H1 (cell line): ENCODE measurements around the gene SPRED1. TPM values are rescaled to one million over a fixed set of nuclear protein-coding genes. Genes with fewer than 3 reads are reported as not detected.

Experiments
- CTCF ChIA-PET: fragments of 300-600 bp; sonication (Branson Sonifier 250); formaldehyde crosslinking; loops from one replicate; lab custom pipeline; 2021; ENCODE audit not compliant: partially characterized antibody; lab: Charles Lee
- POLR2A ChIA-PET: fragments of 300-600 bp; sonication (Branson Sonifier 250); formaldehyde crosslinking; loops from one replicate; lab custom pipeline; 2021; ENCODE audit warnings: inconsistent platforms; ENCODE audit not compliant: partially characterized antibody; lab: Charles Lee
- DNase-seq, 2 experiments: peaks; one replicate each; pipeline versions ENCODE4 v3.0.0 to v3.0.0-alpha.2; 2010 to 2022; ENCODE audit warnings: low spot score in 2 of 2, low read depth in 1 of 2, mixed read lengths in 1 of 2
- FAIRE-seq: peaks from 2 replicates; lab custom pipeline; 2011; peaks lifted over from hg19 to GRCh38; lab: Jason Lieb, UNC
- H2AFZ ChIP-seq: 2 replicates; pipeline ENCODE4 v1.8.1; 2012; ENCODE audit warnings: low read length, inconsistent platforms
- H2AK5ac ChIP-seq: 2 replicates; pipeline ENCODE4 v1.6.1; 2013; ENCODE audit warnings: low read depth, low read length
- H2BK120ac ChIP-seq: replicated peaks from 2 replicates; pipeline ENCODE3; 2013; ENCODE audit warnings: low read depth, low read length, inconsistent platforms
- H2BK12ac ChIP-seq: 2 replicates; pipeline ENCODE4 v1.6.1; 2013; ENCODE audit warnings: low read depth, low read length
- H2BK15ac ChIP-seq: 2 replicates; pipeline ENCODE4 v1.6.1; 2013; ENCODE audit warnings: low read length
- H2BK20ac ChIP-seq: 2 replicates; pipeline ENCODE4 v1.6.1; 2013; ENCODE audit warnings: low read length
- H2BK5ac ChIP-seq: 2 replicates; pipeline ENCODE4 v1.6.1; 2013; ENCODE audit warnings: low read depth, low read length
- H3K14ac ChIP-seq: 2 replicates; pipeline ENCODE4 v1.6.1; 2013; ENCODE audit warnings: inconsistent platforms; ENCODE audit not compliant: insufficient read length
- H3K18ac ChIP-seq: 2 replicates; pipeline ENCODE4 v1.6.1; 2013; ENCODE audit warnings: low read length; ENCODE audit errors: extremely low read depth
- H3K23ac ChIP-seq: 2 replicates; pipeline ENCODE4 v1.6.1; 2013; ENCODE audit warnings: inconsistent platforms; ENCODE audit not compliant: insufficient read length
- H3K23me2 ChIP-seq: 2 replicates; pipeline ENCODE4 v1.6.1; 2013; ENCODE audit warnings: low read depth, low read length
- H3K27ac ChIP-seq: 2 replicates; pipeline ENCODE4 v1.6.1; 2011; ENCODE audit warnings: low read depth, low read length, inconsistent platforms
- H3K27me3 ChIP-seq, 4 experiments: replicated peaks in 1 of 4; 1 replicate in 1 of 4; 2 replicates in 3 of 4; pipeline versions ENCODE4 v1.6.1 to v1.8.1; 2011 to 2013; ENCODE audit warnings: low read length in 3 of 4, mild to moderate bottlenecking in 3 of 4, inconsistent platforms in 2 of 4, mixed read lengths in 2 of 4, moderate library complexity in 1 of 4; ENCODE audit not compliant: control insufficient read depth in 3 of 4, insufficient read depth in 3 of 4; ENCODE audit errors: extremely low read depth in 1 of 4
- H3K36me3 ChIP-seq, 4 experiments: 2 replicates each; pipeline versions ENCODE4 v1.6.1 to v1.8.1; 2011 to 2013; ENCODE audit warnings: mild to moderate bottlenecking in 4 of 4, low read length in 3 of 4, moderate library complexity in 2 of 4, control low read depth in 1 of 4, inconsistent platforms in 1 of 4; ENCODE audit not compliant: insufficient read depth in 4 of 4, control insufficient read depth in 2 of 4
- H3K4ac ChIP-seq: replicated peaks from 2 replicates; pipeline ENCODE3; 2013; ENCODE audit warnings: low read length, low read depth, mixed read lengths, inconsistent platforms; ENCODE audit not compliant: insufficient read length
- H3K4me1 ChIP-seq, 4 experiments: replicated peaks in 1 of 4; 1 replicate in 1 of 4; 2 replicates in 3 of 4; pipeline versions ENCODE4 v1.6.1 to v1.8.1; 2011 to 2013; ENCODE audit warnings: low read length in 3 of 4, inconsistent platforms in 2 of 4, mixed read lengths in 1 of 4; ENCODE audit not compliant: insufficient read depth in 4 of 4, control insufficient read depth in 3 of 4
- H3K4me2 ChIP-seq, 2 experiments: 2 replicates each; pipeline versions ENCODE4 v1.6.1 to v1.8.1; 2011 to 2013; ENCODE audit warnings: low read depth in 2 of 2, low read length in 2 of 2, control low read depth in 1 of 2, inconsistent platforms in 1 of 2, mild to moderate bottlenecking in 1 of 2; ENCODE audit not compliant: insufficient read depth in 1 of 2
- H3K4me3 ChIP-seq, 4 experiments: fragments of 200-600, 300-600 bp in 1 of 4; sonication (generic), shearing (Covaris generic), sonication (Bioruptor Twin) in 1 of 4; 2 replicates each; pipeline versions ENCODE4 v1.5.1 to v1.8.1; 2011 to 2016; ENCODE audit warnings: low read length in 4 of 4, low read depth in 3 of 4, control low read depth in 2 of 4, inconsistent platforms in 2 of 4, mild to moderate bottlenecking in 2 of 4, mixed read lengths in 1 of 4, moderate library complexity in 1 of 4; ENCODE audit not compliant: insufficient read depth in 2 of 4; ENCODE audit errors: extremely low read depth in 1 of 4
- H3K56ac ChIP-seq: replicated peaks from 2 replicates; pipeline ENCODE3; 2013; ENCODE audit warnings: low read depth, mild to moderate bottlenecking, mixed read lengths, low read length, inconsistent platforms; ENCODE audit not compliant: insufficient read length
- H3K79me1 ChIP-seq: 2 replicates; pipeline ENCODE4 v1.6.1; 2013; ENCODE audit warnings: low read depth, low read length, control low read depth
- H3K79me2 ChIP-seq, 2 experiments: 2 replicates each; pipeline versions ENCODE4 v1.6.1 to v1.8.1; 2012 to 2013; ENCODE audit warnings: low read length in 2 of 2, mild to moderate bottlenecking in 2 of 2, inconsistent platforms in 1 of 2; ENCODE audit not compliant: insufficient read depth in 2 of 2, control insufficient read depth in 1 of 2
- H3K9ac ChIP-seq, 4 experiments: replicated peaks in 1 of 4; 1 replicate in 1 of 4; 2 replicates in 3 of 4; pipeline versions ENCODE4 v1.6.1 to v1.8.1; 2011 to 2013; ENCODE audit warnings: low read depth in 3 of 4, low read length in 3 of 4, control low read depth in 2 of 4, mild to moderate bottlenecking in 2 of 4, moderate library complexity in 2 of 4, inconsistent platforms in 1 of 4; ENCODE audit errors: extremely low read depth in 1 of 4
- H3K9me3 ChIP-seq, 2 experiments: 2 replicates each; pipeline versions ENCODE4 v1.6.1 to v1.8.1; 2012 to 2013; ENCODE audit warnings: mild to moderate bottlenecking in 2 of 2, moderate library complexity in 2 of 2, control low read depth in 1 of 2, inconsistent platforms in 1 of 2, low read depth in 1 of 2, low read length in 1 of 2, mixed read lengths in 1 of 2; ENCODE audit not compliant: insufficient read depth in 2 of 2
- H4K20me1 ChIP-seq, 2 experiments: replicated peaks in 1 of 2; 2 replicates each; pipeline versions ENCODE3 to v1.8.1; 2011 to 2013; ENCODE audit warnings: inconsistent platforms in 2 of 2, low read length in 2 of 2, mild to moderate bottlenecking in 1 of 2; ENCODE audit not compliant: insufficient read depth in 2 of 2, control insufficient read depth in 1 of 2
- H4K5ac ChIP-seq: 2 replicates; pipeline ENCODE4 v1.6.1; 2013; ENCODE audit warnings: low read length, low read depth, mixed read lengths, inconsistent platforms; ENCODE audit not compliant: insufficient read length
- H4K8ac ChIP-seq: 2 replicates; pipeline ENCODE4 v1.8.0; 2013; ENCODE audit warnings: mild to moderate bottlenecking, moderate library complexity, low read length, inconsistent platforms; ENCODE audit not compliant: insufficient read depth; ENCODE audit errors: extremely low read depth
- H4K91ac ChIP-seq: replicated peaks from 2 replicates; pipeline ENCODE3; 2013; ENCODE audit warnings: low read length, mixed read lengths, inconsistent platforms; ENCODE audit not compliant: insufficient read length
- CEBPB ChIP-seq: IDR thresholded peaks from 2 replicates; pipeline ENCODE4 v1.6.1; 2012; ENCODE audit warnings: low read depth, low read length
- CREB1 ChIP-seq: IDR thresholded peaks from 2 replicates; pipeline ENCODE4 v1.6.1; 2012; ENCODE audit warnings: inconsistent platforms
- EZH2 ChIP-seq: fragments of 200-600 bp; sonication (generic); IDR thresholded peaks from 2 replicates; pipeline ENCODE4 v1.7.1; 2012; ENCODE audit warnings: low read depth, mild to moderate bottlenecking, moderate library complexity, low read length, inconsistent platforms; ENCODE audit not compliant: severe bottlenecking
- RAD21 ChIP-seq, 2 experiments: IDR thresholded peaks in 1 of 2; conservative IDR thresholded peaks in 1 of 2; 2 replicates each; pipeline ENCODE4 v1.6.1; 2011; ENCODE audit warnings: low read depth in 2 of 2, low read length in 2 of 2, improper control_type of control experiment in 1 of 2, inconsistent platforms in 1 of 2, mild to moderate bottlenecking in 1 of 2, moderate library complexity in 1 of 2
- RFX5 ChIP-seq: IDR thresholded peaks from 2 replicates; pipeline ENCODE4 v1.6.1; 2011; ENCODE audit warnings: low read depth, low read length, improper control_type of control experiment, borderline replicate concordance
- RNF2 ChIP-seq: fragments of 200-900, 300-1000 bp; sonication (generic); IDR thresholded peaks from 2 replicates; pipeline ENCODE4 v1.7.1; 2016; ENCODE audit warnings: borderline replicate concordance, low read depth, mild to moderate bottlenecking, antibody characterized with exemption, low read length; ENCODE audit not compliant: poor library complexity, severe bottlenecking; ENCODE audit errors: missing control alignments
- SRF ChIP-seq: IDR thresholded peaks from 2 replicates; pipeline ENCODE4 v1.6.1; 2011; ENCODE audit warnings: mild to moderate bottlenecking, low read depth, low read length, moderate library complexity
- TBP ChIP-seq: IDR thresholded peaks from 2 replicates; pipeline ENCODE4 v1.6.1; 2011; ENCODE audit warnings: low read depth, low read length, improper control_type of control experiment
- ZNF274 ChIP-seq: IDR thresholded peaks from 2 replicates; pipeline ENCODE4 v1.7.0; 2012; ENCODE audit warnings: low read length, borderline replicate concordance; ENCODE audit errors: extremely low read depth
- WGBS, 2 experiments: shearing (Covaris generic) in 1 of 2; methylation state at CpG; one replicate each; pipeline versions ENCODE4 v1.1.6 to v1.1.7; 2013 to 2015; ENCODE audit warnings: low lambda C conversion rate in 2 of 2, mixed read lengths in 2 of 2, inconsistent platforms in 1 of 2, low coverage in 1 of 2, missing lambda C conversion rate in 1 of 2; ENCODE audit not compliant: insufficient replicate concordance in 2 of 2, insufficient coverage in 1 of 2, insufficient read length in 1 of 2; ENCODE audit errors: extremely low coverage in 1 of 2, missing lambda C conversion rate in 1 of 2; 5-methylcytosine and 5-hydroxymethylcytosine counted together
- polyA plus RNA-seq, 7 experiments: library from polyadenylated mRNA; depleted of rRNA in 3 of 7; stranded (reverse) in 5 of 7; unstranded in 2 of 7; fragments of >200 nt in 5 of 7; fragments of 200-250 nt in 2 of 7; gene quantifications; 1 replicate in 5 of 7; 2 replicates in 1 of 7; 4 replicates in 1 of 7; pipeline versions ENCODE4 v1.2.1 to v1.2.3, GENCODE V29; 2011 to 2013; ENCODE audit warnings: missing spikeins in 2 of 7, mixed read lengths in 2 of 7
- total RNA-seq: library from RNA; stranded (reverse); fragmentation: NEBNext Ultra II Directional; extraction: Animal tissue kit (Norgen Biotek cat#: 25700); gene quantifications from 2 replicates; pipeline ENCODE4 v1.2.1, GENCODE V29; 2021
- TF ChIP-seq, protein P1 (sequence below): IDR thresholded peaks from 2 replicates; pipeline ENCODE4 v1.6.1; 2011; ENCODE audit warnings: low read length, improper control_type of control experiment

Gene SPRED1
- total and polyA plus RNA-seq, 2 of the 8 experiments (the other 6 are each of a cell fraction or from before 2014, with no cell fraction given): 5.5 to 30.3 TPM

DNA sequence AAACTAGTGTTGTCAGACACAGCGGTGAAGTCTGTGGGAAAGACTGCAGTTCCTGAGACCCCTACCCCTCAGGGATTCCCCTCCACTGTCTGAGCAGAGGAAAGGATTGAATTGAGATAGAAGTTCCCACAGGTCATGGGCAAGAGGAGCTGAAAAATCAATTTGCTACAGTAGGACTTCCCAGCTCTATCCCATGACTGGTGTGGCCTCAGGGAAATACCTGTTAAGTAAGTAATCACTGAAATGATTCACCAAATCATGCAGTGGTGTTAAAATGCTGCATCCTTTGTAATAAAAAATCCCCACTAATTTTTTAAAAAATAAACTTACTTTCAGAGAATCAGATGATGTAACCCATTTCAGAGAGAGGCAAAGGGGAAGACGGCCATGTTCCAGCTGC, 45.0 kb upstream of the SPRED1 start:
- Histone ChIP-seq H3K56ac (no peak overlapping the region), H2AK5ac (no peak overlapping the region), H3K79me1 (no peaks in the 10 kb centered on the region), H2AFZ (0 out of 2 replicates have a peak overlapping the region, but pooled peaks have one; percentile 41), H3K27me3 (no peaks in the 10 kb centered on the region), H3K9me3 (no peaks in the 10 kb centered on the region), H3K27ac (no peak overlapping the region), H3K79me2 (no peaks in the 10 kb centered on the region), H3K18ac (no peak overlapping the region), H3K36me3 (no peaks in the 10 kb centered on the region), H3K9ac (no peak overlapping the region), H3K4me3 (no peak overlapping the region), H4K8ac (no peak overlapping the region), H3K4me2 (no peak overlapping the region), H4K91ac (no peak overlapping the region), H3K23me2 (no peaks in the 10 kb centered on the region), H3K4me1 (no peaks in the 10 kb centered on the region), H2BK5ac (no peak overlapping the region), H4K20me1 (no peaks in the 10 kb centered on the region), H2BK120ac (no peak overlapping the region), H2BK12ac (no peak overlapping the region), H3K23ac (no peak overlapping the region), H3K14ac (no peak overlapping the region), H2BK20ac (no peak overlapping the region), H4K5ac (no peak overlapping the region), H2BK15ac (no peak overlapping the region), H3K4ac (no peak overlapping the region)
- TF ChIP-seq RNF2: no peak
- TF ChIP-seq EZH2: no peak
- TF ChIP-seq RFX5: no peak
- no peak for TF ChIP-seq ZNF274
- TF ChIP-seq, protein P1, sequence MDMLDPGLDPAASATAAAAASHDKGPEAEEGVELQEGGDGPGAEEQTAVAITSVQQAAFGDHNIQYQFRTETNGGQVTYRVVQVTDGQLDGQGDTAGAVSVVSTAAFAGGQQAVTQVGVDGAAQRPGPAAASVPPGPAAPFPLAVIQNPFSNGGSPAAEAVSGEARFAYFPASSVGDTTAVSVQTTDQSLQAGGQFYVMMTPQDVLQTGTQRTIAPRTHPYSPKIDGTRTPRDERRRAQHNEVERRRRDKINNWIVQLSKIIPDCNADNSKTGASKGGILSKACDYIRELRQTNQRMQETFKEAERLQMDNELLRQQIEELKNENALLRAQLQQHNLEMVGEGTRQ: no peak
- no peak for TF ChIP-seq CEBPB
- TF ChIP-seq SRF: no peak
- TF ChIP-seq CREB1: no peak
- no peak for TF ChIP-seq RAD21 (IDR thresholded peaks at IDR 0.05 in 1 of 2, conservative IDR thresholded peaks at IDR 0.05 in 1 of 2; ENCODE audit: low read depth in 2 of 2, low read length in 2 of 2)
- no peak for TF ChIP-seq TBP
- POLR2A ChIA-PET: no interaction called here
- DNase-seq (no peak), FAIRE-seq (no peak)
- CTCF ChIA-PET: interaction anchor here (0.6 to 1.6 kb wide), 3 partner anchors 10 to 1580 kb away, joined by 3 to 4 read pairs (median 3); no protein-coding TSS in a partner anchor
- 89% methylated on average over 2 of the region's 2 CpGs; no CpG with 5 or more reads in 1 of the 2 experiments for WGBS, 2 experiments
